ENCODE results near the gene RFLNA. TPM values are rescaled to one million over a fixed set of nuclear protein-coding genes. Genes with fewer than 3 reads are reported as not detected.

Gene RFLNA
- total RNA-seq, 4 donors from 2014 or later: 11.4 to 19.4 (median 17.0) TPM

DNA sequence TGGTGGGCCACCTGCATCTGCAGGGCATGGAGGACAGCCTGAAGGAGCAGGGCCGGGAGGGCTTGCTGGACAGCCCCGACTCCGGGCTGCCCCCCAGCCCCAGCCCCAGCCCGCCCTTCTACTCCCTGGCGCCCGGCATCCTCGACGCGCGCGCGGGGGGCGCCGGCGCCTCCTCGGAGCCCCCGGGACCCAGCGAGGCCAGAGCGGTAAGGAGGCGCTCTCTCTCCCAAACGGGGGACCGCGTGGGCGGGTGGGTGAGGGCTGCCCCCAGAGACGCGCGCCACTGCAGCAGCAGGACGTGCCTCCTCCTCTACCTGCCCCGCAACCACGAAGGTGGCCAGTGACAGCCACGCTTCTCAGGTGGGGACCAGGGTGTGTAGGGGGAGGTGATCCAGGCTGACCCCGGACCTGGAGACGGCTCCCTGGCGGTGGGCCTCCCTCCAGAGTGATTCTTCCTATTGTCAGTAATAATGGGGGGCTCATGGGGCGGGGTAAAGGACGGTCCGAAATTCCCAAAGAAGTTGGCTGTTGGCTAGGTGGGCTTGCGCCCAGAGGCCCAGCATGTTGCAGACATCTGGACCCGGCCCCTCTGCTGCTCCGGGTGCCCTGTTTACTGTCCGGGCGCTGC is 652 bp downstream of the RFLNA start:
- 4 to 6% methylated on average over 24 to 34 of the region's 42 CpGs for WGBS, 2 donors
- no peak for DNase-seq (ENCODE audit: low spot score in 2 of 2)
- peak overlapping the region; percentile 37 to 74 (median 46) for H3K4me3 ChIP-seq
- H3K27me3 ChIP-seq: peaks cover 0 to 18% of the 10 kb centered on the region in 2 donors
- no peaks in the 10 kb centered on the region for H3K9me3 ChIP-seq
- no peaks in the 10 kb centered on the region for H3K36me3 ChIP-seq
- H3K4me1 ChIP-seq: peaks cover 0 to 43% (median 9%) of the 10 kb centered on the region in 4 donors
- H3K27ac ChIP-seq: peak overlapping the region in 3 of 4 donors; percentile 48 to 75 (median 59)
- TF ChIP-seq EP300 (IDR thresholded peaks at IDR 0.05): no peak
- TF ChIP-seq POLR2A (IDR thresholded peaks at IDR 0.05): no peak
- TF ChIP-seq, protein P1, sequence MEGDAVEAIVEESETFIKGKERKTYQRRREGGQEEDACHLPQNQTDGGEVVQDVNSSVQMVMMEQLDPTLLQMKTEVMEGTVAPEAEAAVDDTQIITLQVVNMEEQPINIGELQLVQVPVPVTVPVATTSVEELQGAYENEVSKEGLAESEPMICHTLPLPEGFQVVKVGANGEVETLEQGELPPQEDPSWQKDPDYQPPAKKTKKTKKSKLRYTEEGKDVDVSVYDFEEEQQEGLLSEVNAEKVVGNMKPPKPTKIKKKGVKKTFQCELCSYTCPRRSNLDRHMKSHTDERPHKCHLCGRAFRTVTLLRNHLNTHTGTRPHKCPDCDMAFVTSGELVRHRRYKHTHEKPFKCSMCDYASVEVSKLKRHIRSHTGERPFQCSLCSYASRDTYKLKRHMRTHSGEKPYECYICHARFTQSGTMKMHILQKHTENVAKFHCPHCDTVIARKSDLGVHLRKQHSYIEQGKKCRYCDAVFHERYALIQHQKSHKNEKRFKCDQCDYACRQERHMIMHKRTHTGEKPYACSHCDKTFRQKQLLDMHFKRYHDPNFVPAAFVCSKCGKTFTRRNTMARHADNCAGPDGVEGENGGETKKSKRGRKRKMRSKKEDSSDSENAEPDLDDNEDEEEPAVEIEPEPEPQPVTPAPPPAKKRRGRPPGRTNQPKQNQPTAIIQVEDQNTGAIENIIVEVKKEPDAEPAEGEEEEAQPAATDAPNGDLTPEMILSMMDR (IDR thresholded peaks at IDR 0.05): no peak

DNA sequence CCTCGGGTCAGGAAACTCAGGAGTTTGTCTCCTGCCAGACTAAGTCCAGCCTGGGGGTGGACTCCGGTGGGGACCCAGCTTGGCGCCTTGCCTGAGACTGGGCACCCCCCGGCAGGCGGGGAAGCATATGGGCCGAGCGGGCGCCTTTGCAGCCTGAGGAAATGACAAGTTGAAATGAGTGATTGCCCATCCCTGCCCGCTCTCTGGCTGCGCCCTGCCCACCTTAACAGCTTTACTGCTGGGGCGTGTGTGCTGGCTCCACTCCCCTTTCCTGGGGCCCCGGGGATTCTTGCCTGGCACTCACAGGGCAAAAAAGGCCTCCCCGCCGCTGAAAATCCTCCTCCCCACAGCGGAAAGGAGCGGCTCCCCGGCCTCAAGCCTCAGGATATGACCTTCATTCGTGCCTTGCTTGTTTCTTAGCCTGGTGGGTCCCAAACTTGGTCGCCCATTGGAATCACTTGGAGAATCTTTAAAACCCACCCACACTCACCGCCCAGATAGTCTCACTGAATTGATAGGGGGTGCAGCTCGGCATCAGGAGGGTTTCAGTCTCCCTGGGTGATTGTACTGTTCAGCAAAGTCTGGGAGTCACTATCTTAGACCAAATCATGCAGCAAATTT is 1.5 kb downstream of the RFLNA start:
- peak overlapping the region; percentile 25 to 74 (median 38) for H3K4me3 ChIP-seq
- no peak for DNase-seq (ENCODE audit: low spot score in 2 of 2)
- peaks cover 0 to 43% (median 9%) of the 10 kb centered on the region in 4 donors for H3K4me1 ChIP-seq
- H3K9me3 ChIP-seq: no peaks in the 10 kb centered on the region
- H3K27me3 ChIP-seq: peaks cover 0 to 18% of the 10 kb centered on the region in 2 donors
- 23 to 24% methylated on average over 8 to 21 of the region's 21 CpGs for WGBS, 2 donors
- H3K27ac ChIP-seq: peak overlapping the region; percentile 25 to 71 (median 52)
- TF ChIP-seq, protein P1 (IDR thresholded peaks at IDR 0.05): no peak
- TF ChIP-seq EP300 (IDR thresholded peaks at IDR 0.05): no peak
- no peak for TF ChIP-seq POLR2A (IDR thresholded peaks at IDR 0.05)
- no peaks in the 10 kb centered on the region for H3K36me3 ChIP-seq

DNA sequence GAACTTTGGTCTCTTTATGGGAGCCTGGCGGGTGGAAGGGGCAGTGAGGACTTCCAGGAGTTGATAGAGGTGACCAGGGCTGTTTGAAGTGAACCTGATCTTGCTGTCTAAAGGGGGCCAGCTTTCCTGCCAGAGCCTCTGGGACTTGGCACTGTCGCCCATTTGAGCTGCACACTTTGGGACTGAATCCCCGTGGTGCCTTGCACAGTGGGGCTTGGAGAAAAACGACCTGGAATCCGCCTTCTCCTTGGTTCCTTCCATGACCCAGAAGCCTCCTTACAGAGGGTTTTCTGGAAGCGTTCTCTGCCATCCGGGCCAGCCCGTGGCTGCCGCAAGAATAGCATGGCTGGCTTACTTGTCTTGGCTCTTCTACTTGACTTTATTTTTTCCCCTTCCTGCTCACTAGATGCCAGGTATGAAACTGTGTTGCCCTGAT is 2.0 kb downstream of the RFLNA start:
- Histone ChIP-seq H3K36me3 (no peaks in the 10 kb centered on the region), H3K4me1 (peaks cover 0 to 39% (median 9%) of the 10 kb centered on the region in 4 donors), H3K4me3 (peak overlapping the region in 3 of 4 donors; percentile 25 to 74 (median 39)), H3K27ac (peak overlapping the region; percentile 25 to 71 (median 52)), H3K27me3 (peaks cover 0 to 18% of the 10 kb centered on the region in 2 donors), H3K9me3 (no peaks in the 10 kb centered on the region)
- TF ChIP-seq EP300 (IDR thresholded peaks at IDR 0.05) (no peak), POLR2A (IDR thresholded peaks at IDR 0.05) (no peak)
- TF ChIP-seq, protein P1 (IDR thresholded peaks at IDR 0.05): no peak
- 34 to 53% methylated on average over 9 of the region's 9 CpGs for WGBS, 2 donors
- DNase-seq (ENCODE audit: low spot score in 2 of 2): no peak

DNA sequence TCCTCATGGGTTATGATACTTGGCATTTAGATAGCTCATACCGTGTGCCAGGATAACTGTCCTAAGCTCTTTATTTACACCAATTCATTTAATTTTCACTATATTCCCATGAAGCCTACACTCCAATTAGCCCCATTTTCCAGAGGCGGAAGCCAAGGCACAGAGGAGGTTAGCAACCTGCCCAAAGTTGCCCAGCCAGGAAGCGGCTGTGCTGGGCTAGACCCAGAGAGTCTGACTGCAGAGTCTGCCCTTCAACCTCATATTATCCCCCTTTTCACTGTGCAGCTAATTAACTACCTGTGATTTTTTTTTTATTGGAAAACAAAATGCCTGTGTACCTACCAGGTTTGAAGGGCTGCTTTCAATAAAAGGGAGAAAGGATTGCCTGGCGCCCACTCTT is 2.5 kb downstream of the RFLNA start:
- Histone ChIP-seq H3K4me3 (peak overlapping the region in 1 of 4 donors; percentile 74), H3K27ac (peak overlapping the region in 2 of 4 donors; percentile 61 to 71), H3K9me3 (no peaks in the 10 kb centered on the region), H3K4me1 (peaks cover 0 to 35% (median 9%) of the 10 kb centered on the region in 4 donors), H3K27me3 (peaks cover 0 to 18% of the 10 kb centered on the region in 2 donors), H3K36me3 (no peaks in the 10 kb centered on the region)
- 78 to 79% methylated on average over 4 of the region's 4 CpGs for WGBS, 2 donors
- TF ChIP-seq POLR2A (IDR thresholded peaks at IDR 0.05) (no peak), EP300 (IDR thresholded peaks at IDR 0.05) (no peak)
- TF ChIP-seq, protein P1 (IDR thresholded peaks at IDR 0.05): no peak
- no peak for DNase-seq (ENCODE audit: low spot score in 2 of 2)

DNA sequence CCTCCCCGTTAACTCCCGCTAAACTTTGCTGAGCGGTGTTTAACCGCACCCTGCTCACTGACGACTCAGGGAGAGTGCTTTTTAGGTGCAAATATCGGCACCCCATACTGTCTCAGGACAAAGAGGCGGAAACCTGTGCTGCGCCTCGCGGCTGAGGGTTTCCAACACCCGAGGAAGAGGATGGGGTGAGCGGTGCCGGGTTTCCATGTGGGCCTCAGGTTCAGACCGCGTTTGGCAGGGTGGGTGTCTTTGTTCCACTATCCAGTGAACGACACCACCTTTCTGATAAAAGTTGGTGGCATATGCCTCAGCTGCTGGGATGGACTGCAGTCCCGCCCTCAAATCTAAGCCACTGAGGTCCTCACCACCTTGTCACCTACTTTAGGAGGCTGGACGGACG is 3.0 kb downstream of the RFLNA start:
- no peaks in the 10 kb centered on the region for H3K36me3 ChIP-seq
- no peak for DNase-seq (ENCODE audit: low spot score in 2 of 2)
- peaks cover 0 to 36% (median 9%) of the 10 kb centered on the region in 4 donors for H3K4me1 ChIP-seq
- WGBS, 2 donors: 87 to 88% methylated on average over 19 of the region's 19 CpGs
- no peak overlapping the region for H3K4me3 ChIP-seq
- H3K27me3 ChIP-seq: peaks cover 0 to 18% of the 10 kb centered on the region in 2 donors
- no peak for TF ChIP-seq POLR2A (IDR thresholded peaks at IDR 0.05)
- TF ChIP-seq, protein P1 (IDR thresholded peaks at IDR 0.05): no peak
- peak overlapping the region in 1 of 4 donors; percentile 61 for H3K27ac ChIP-seq
- H3K9me3 ChIP-seq: no peaks in the 10 kb centered on the region

Data from tibial nerve (tissue), 4 donors.